Tibial nerve (tissue), 3 donors: ENCODE data around the gene CREBRF.
"Not testable (repeated sequence)": the region's sequence is repeated elsewhere in the genome, so short reads cannot be mapped to it uniquely, and the experiment has no call there.

ENCODE experiments used
- CTCF ChIP-seq, 5 experiments: fragments of 200-600 bp in 3 of 5; fragments of 450-650 bp in 2 of 5; sonication (generic) in 3 of 5; IDR thresholded peaks; one replicate each; pipeline ENCODE4 v1.5.1; 2016 to 2019; ENCODE audit warnings: antibody characterized with exemption in 5 of 5, mild to moderate bottlenecking in 3 of 5, moderate library complexity in 2 of 5
- POLR2A ChIP-seq, 2 donors: fragments of 450-650 bp; IDR thresholded peaks; one replicate each; pipeline ENCODE4 v1.6.1; 2017; ENCODE audit warnings: antibody characterized with exemption in 2 of 2, mild to moderate bottlenecking in 2 of 2, moderate library complexity in 2 of 2

- TF ChIP-seq POLR2A, CTCF (IDR thresholded peaks at IDR 0.05): not testable (repeated sequence)
Observed at GRCh38 chr5:173154619-173155018, 98.5 kb downstream of the CREBRF start.
